NB4 (cell line): ENCODE measurements around the gene ACD.
"Not testable (repeated sequence)": the region's sequence is repeated elsewhere in the genome, so short reads cannot be mapped to it uniquely, and the experiment has no call there.

Source experiments
- DNase-seq: peaks from one replicate; pipeline ENCODE4 v3.0.0; 2010; ENCODE audit warnings: low read depth
- H3K4me3 ChIP-seq: one replicate; pipeline ENCODE4 v1.5.1; 2011; ENCODE audit warnings: mild to moderate bottlenecking, low read depth, low read length, moderate library complexity
- CTCF ChIP-seq: IDR thresholded peaks from one replicate; pipeline ENCODE4 v1.5.1; 2012; ENCODE audit warnings: low read depth, low read length
- MAX ChIP-seq: IDR thresholded peaks from 2 replicates; pipeline ENCODE4 v1.6.1; 2011; ENCODE audit warnings: low read depth, low read length
- MYC ChIP-seq: IDR thresholded peaks from 2 replicates; pipeline ENCODE4 v1.6.1; 2011; ENCODE audit warnings: low read depth, low read length
- POLR2A ChIP-seq: IDR thresholded peaks from 2 replicates; pipeline ENCODE4 v1.6.1; 2011; ENCODE audit warnings: mild to moderate bottlenecking; ENCODE audit not compliant: insufficient read length; ENCODE audit errors: extremely low read depth

ACD gene

GRCh38 chr16:67703626-67704025 is 43.6 kb upstream of the ACD start:
- TF ChIP-seq MYC (no peak), CTCF (no peak), POLR2A (no peak), MAX (no peak)
- DNase-seq, result no peak
- H3K4me3 ChIP-seq, result no peak overlapping the region

GRCh38 chr16:67702130-67702529 is 42.1 kb upstream of the ACD start:
- TF ChIP-seq POLR2A, result no peak
- TF ChIP-seq MYC, result no peak
- no peak overlapping the region for H3K4me3 ChIP-seq
- no peak for DNase-seq

GRCh38 chr16:67701420-67701819 is 41.4 kb upstream of the ACD start:
- TF ChIP-seq CTCF, result no peak
- TF ChIP-seq MAX, result no peak
- H3K4me3 ChIP-seq, result no peak overlapping the region
- no peak for DNase-seq

GRCh38 chr16:67699265-67699664 is 39.2 kb upstream of the ACD start:
- no peak overlapping the region for H3K4me3 ChIP-seq
- no peak for TF ChIP-seq CTCF
- TF ChIP-seq MYC, result no peak
- no peak for TF ChIP-seq MAX
- TF ChIP-seq POLR2A, result no peak
- no peak for DNase-seq

GRCh38 chr16:67697422-67698185 is 37.5 kb upstream of the ACD start:
- H3K4me3 ChIP-seq, result no peak overlapping the region
- TF ChIP-seq CTCF (no peak), MAX (no peak)
- no peak for DNase-seq

- no peak overlapping the region for H3K4me3 ChIP-seq
- no peak for DNase-seq
- no peak for TF ChIP-seq MAX
- no peak for TF ChIP-seq CTCF
- no peak for TF ChIP-seq POLR2A
- no peak for TF ChIP-seq MYC
These were observed 34.6 kb upstream of the ACD start for GRCh38 chr16:67694611-67695010.

GRCh38 chr16:67693517-67694285 is 33.6 kb upstream of the ACD start:
- not testable (repeated sequence) for DNase-seq, H3K4me3 ChIP-seq
